Hepatic stellate cell (primary cell): Measurements from ENCODE around the gene TMEM255B.
A peak's percentile ranks its signal among the peaks of the same experiment; 100 is the strongest.

Experiments used
- DNase-seq: peaks from one replicate; pipeline ENCODE4 v3.0.0; 2011; ENCODE audit warnings: low spot score

TMEM255B gene

GRCh38 chr13:113768018-113768905 is 9.2 kb downstream of the TMEM255B start:
- DNase-seq = no peak

- no peak for DNase-seq
Measured at GRCh38 chr13:113769106-113769505, 10.1 kb downstream of the TMEM255B start.

GRCh38 chr13:113769881-113770280 is 10.9 kb downstream of the TMEM255B start:
- no peak for DNase-seq

- no peak for DNase-seq
Measured at GRCh38 chr13:113770441-113770840, 11.4 kb downstream of the TMEM255B start.

GRCh38 chr13:113770937-113771336 is 11.9 kb downstream of the TMEM255B start:
- no peak for DNase-seq

GRCh38 chr13:113771709-113772331 is 12.8 kb downstream of the TMEM255B start:
- DNase-seq = no peak

- DNase-seq = peak; percentile 47
Measured at GRCh38 chr13:113774177-113775107, 15.4 kb downstream of the TMEM255B start.

GRCh38 chr13:113775451-113776145 is 16.6 kb downstream of the TMEM255B start:
- DNase-seq = no peak

GRCh38 chr13:113776231-113777125 is 17.5 kb downstream of the TMEM255B start:
- no peak for DNase-seq

GRCh38 chr13:113777311-113778260 is 18.6 kb downstream of the TMEM255B start:
- no peak for DNase-seq

GRCh38 chr13:113781571-113781970 is 22.5 kb downstream of the TMEM255B start:
- DNase-seq = no peak

- DNase-seq = no peak
Measured at GRCh38 chr13:113782472-113782871, 23.4 kb downstream of the TMEM255B start.

GRCh38 chr13:113783200-113783881 is 24.3 kb downstream of the TMEM255B start:
- DNase-seq = no peak

- no peak for DNase-seq
Measured at GRCh38 chr13:113783966-113784644, 25.1 kb downstream of the TMEM255B start.

GRCh38 chr13:113784645-113785024 is 25.6 kb downstream of the TMEM255B start:
- DNase-seq = no peak

GRCh38 chr13:113785051-113786010 is 26.3 kb downstream of the TMEM255B start:
- peak; percentile 57 for DNase-seq

GRCh38 chr13:113786262-113786841 is 27.3 kb downstream of the TMEM255B start:
- DNase-seq = peak; percentile 58
